ENCODE data around the gene RFPL4AL1.
"Not testable (repeated sequence)": the region's sequence is repeated elsewhere in the genome, so short reads cannot be mapped to it uniquely, and the experiment has no call there.

Gene RFPL4AL1

GRCh38 chr19:55768818-55769217, at the start of gene RFPL4AL1:
Gene RFPL4AL1 (plus strand): TSS chr19:55769118. CDS start chr19:55771805, 2,687 bp downstream.
- not testable (repeated sequence) for DNase-seq

- DNase-seq: no peak
Measured at GRCh38 chr19:55720214-55720746, 48.6 kb upstream of the RFPL4AL1 start.

DNA sequence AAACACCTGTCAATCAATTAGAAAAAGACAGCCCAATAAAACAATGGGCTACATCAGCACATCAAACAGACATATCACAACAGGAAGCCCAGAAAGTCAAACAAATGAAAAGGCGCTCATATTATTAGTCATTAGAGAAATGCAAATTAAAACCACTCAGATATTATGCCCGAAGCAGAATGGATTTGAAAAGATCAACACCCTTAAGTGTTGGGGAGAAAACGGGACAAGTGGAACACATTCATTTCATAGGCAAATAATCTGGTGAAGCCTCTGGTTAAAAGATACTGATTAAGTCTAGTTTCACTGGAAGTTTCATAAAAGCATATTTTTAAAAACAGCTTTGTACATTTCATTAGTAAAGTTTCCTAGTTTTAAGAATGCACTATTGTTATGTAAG, 48.1 kb upstream of the RFPL4AL1 start:
- no peak for DNase-seq

DNA sequence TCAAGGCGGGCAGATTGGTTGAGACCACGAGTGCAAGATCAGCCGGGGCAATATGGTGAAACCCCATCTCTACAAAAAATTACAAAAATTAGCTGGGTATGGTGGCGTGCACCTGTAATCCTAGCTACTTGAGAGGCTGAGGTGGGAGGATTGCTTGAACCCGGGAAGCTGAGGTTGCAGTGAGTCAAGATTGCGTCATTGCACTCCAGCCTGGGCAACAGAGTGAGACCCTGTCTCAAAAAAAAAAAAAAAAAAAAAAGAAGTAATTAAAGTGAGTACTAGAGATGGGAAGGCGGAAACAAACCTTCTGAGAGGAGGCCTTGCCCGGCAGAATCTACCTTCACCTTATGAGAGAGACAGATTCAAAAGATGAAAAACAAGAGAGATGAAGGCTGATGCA, 45.4 kb upstream of the RFPL4AL1 start:
- no peak for DNase-seq

GRCh38 chr19:55730378-55730777, 38.5 kb upstream of the RFPL4AL1 start:
- not testable (repeated sequence) for DNase-seq

GRCh38 chr19:55738302-55738701, 30.6 kb upstream of the RFPL4AL1 start, which contains the start of gene NLRP9:
Gene NLRP9 (minus strand): TSS chr19:55738402. CDS start chr19:55738374, 28 bp downstream.
- no peak for DNase-seq

DNA sequence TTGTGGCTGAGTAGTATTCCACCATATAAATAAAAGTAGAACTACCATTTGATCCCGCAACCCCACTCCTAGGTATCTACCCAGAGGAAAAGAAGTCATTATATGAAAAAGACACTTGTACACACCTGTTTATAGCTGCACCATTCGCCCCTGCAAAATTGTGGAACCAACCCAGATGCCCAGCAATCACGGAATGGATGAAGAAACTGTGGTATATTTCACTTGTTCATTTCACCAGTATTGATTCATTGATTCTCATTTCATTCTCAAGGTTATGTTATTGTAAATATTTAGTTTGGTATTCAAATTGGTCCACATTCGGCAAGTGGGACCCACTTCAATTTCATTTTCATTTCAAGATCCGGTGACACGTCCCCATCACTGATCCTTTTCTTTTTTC, 18.2 kb upstream of the RFPL4AL1 start:
- DNase-seq: no peak

DNA sequence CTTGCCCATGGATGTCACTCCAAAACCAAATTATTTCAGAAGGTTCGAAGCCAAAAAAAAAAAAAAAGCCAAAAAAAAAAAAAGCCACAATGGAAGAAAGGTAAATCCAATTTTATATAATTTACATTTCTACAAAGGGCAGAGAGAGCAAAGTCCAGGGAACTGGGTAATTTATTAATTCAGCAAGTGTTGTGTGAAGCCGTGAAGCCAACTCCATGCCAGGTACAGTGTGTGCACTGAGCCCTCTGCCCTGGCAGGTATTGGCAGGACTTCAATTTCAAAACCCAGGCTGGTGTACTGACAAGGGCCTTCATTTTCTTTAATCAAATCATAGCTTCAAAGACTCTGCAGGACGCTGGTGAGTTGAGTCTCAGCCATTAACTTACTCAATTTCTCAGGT, 15.5 kb upstream of the RFPL4AL1 start:
- DNase-seq: no peak

DNA sequence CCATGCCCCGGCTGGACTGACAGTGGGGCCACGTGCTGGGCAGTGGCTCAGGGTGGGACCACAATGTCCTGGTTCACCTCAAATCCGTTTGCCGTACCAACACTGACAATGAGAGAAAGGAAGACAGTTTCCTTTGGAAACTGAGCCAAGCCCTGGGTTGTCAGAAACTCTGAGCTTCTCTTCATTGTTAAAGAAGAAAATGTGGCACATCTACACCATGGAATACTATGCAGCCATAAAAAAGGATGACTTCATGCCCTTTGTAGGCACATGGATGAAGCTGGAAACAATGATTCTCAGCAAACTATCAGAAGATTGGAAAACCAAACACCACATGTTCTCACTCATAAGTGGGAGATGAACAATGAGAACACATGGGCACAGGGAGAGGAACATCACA, 12.1 kb upstream of the RFPL4AL1 start:
- not testable (repeated sequence) for DNase-seq

- DNase-seq: not testable (repeated sequence)
Measured at GRCh38 chr19:55758797-55759196, 10.1 kb upstream of the RFPL4AL1 start, which contains the start of gene RFPL4A. Gene RFPL4A (plus strand): TSS chr19:55759097. CDS start chr19:55761801, 2,704 bp downstream.

- no peak for DNase-seq
Measured at GRCh38 chr19:55766466-55766865, 2.5 kb upstream of the RFPL4AL1 start.

GRCh38 chr19:55769632-55770031, 714 bp downstream of the RFPL4AL1 start:
- not testable (repeated sequence) for DNase-seq

DNA sequence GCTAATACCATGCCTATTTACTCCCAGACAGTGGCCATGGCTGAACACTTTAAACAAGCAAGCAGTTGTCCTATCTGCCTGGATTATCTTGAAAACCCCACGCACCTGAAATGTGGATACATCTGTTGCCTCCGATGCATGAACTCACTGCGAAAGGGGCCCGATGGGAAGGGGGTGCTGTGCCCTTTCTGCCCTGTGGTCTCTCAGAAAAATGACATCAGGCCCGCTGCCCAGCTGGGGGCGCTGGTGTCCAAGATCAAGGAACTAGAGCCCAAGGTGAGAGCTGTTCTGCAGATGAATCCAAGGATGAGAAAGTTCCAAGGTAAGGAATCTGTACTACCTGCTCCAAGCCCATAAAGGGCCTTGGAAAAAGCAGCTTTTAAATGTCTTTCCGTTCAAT, 8.6 kb downstream of the RFPL4AL1 start:
- peak in 1 of 2 donors; percentile 17 for DNase-seq

GRCh38 chr19:55778331-55778730, 9.4 kb downstream of the RFPL4AL1 start:
- no peak for DNase-seq

GRCh38 chr19:55781112-55781511, 12.2 kb downstream of the RFPL4AL1 start:
- DNase-seq: no peak

GRCh38 chr19:55795021-55795420, 26.1 kb downstream of the RFPL4AL1 start:
- no peak for DNase-seq

DNA sequence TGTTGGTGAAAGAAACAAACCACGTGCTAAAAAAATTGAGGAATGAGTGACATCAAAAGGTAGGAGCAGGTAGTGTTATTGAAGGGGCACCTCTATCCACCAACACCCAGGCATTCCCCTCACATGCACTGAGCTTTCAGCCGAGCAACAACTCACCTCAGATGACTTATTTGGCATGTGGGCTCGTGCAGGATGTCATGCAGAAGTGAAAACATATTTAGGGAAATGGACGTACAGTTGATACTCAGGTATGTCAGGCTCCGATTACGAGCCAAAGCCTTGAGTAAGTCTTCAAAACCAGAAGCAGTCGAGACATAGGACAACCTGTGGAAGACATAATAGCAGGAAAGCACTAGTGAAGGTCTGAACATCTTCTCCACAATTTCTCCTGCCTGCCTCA, 32.5 kb downstream of the RFPL4AL1 start:
- DNase-seq: no peak

GRCh38 chr19:55802281-55802680, 33.4 kb downstream of the RFPL4AL1 start:
- no peak for DNase-seq

DNA sequence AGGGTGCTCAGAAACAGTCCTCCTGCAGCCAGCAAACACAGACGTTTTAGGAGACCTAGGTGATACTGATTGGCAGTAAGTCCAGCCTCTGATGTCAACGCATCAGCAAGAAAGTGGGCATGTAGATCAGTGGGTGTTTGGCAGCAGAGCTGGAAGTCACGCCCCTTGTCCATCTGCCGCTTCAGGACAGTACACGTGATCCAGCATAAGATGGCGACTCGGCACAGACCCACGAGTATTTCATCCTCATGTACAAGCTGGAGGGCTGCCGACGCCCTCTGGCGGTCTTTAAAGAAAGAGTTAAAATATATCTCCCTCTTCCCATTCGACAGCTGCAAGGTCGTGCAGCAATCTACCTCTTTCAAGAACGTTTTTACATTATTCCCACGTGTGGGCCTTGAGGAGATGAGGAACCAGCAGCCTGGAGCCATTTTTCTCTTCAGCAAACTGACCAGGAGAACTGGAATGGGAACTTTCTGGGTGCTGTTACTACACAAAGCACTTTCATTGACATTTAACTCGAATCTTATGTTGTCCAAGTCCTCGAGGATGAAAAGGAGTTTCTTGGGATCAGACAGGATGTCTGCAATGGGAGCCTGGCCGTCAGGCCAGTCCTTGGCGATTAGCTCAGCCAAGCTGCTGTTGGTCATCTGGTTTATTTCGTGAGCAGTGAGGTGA, 40.6 kb downstream of the RFPL4AL1 start:
- peak; percentile 42 to 43 for DNase-seq

DNA sequence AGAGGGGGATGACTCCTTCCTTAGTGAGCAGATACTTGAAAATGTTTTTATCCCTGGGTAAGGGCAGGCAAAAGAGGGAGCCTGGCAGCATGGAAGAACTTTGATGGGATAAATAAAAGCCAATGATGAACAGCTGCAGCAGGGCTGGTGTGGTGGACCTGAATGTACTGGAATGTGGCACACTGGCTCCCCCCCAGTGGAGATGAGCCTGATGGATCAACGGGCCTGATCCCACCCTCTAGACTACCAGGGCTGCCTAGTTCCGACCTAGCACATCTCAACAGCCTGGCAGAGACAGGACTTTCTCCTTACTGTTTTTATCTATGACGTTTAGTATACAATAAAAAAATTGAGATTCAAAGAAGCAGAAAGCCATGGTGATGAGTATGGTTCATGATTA, 42.4 kb downstream of the RFPL4AL1 start:
- no peak for DNase-seq

- no peak for DNase-seq
Measured at GRCh38 chr19:55812449-55812848, 43.5 kb downstream of the RFPL4AL1 start.

DNA sequence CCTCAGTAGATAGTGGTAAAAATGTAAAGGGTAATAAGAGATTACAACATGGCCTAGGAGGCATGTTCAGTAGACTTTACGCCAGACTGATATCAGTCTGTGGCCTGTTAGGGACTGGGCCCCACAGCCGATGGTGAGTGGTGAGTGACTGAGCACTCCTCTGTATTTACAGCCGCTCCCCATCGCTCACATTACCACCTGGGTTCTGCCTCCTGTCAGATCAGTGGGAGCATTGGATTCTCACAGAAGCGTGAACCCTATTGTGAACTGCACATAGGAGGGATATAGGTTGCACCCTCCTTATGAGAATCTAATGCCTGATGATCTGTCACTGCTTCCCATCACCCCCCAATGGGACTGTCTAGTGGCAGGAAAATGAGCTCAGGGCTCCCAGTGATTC, 45.0 kb downstream of the RFPL4AL1 start:
- no peak for DNase-seq

GRCh38 chr19:55820037-55820436, 51.1 kb downstream of the RFPL4AL1 start:
- no peak for DNase-seq
